GM10266 (cell line): ENCODE results near the gene ZNF101.
"Not testable (repeated sequence)": the region's sequence is repeated elsewhere in the genome, so short reads cannot be mapped to it uniquely, and the experiment has no call there.

ENCODE experiments used
- DNase-seq: peaks from one replicate; pipeline ENCODE4 v3.0.0; 2012; ENCODE audit errors: extremely low spot score
- TF ChIP-seq, protein P1 (sequence below): IDR thresholded peaks from 2 replicates; pipeline ENCODE4 v1.5.1; 2012; ENCODE audit warnings: mild to moderate bottlenecking, low read depth; ENCODE audit not compliant: control insufficient read depth, insufficient read depth; ENCODE audit errors: missing control alignments

ZNF101 gene

DNA sequence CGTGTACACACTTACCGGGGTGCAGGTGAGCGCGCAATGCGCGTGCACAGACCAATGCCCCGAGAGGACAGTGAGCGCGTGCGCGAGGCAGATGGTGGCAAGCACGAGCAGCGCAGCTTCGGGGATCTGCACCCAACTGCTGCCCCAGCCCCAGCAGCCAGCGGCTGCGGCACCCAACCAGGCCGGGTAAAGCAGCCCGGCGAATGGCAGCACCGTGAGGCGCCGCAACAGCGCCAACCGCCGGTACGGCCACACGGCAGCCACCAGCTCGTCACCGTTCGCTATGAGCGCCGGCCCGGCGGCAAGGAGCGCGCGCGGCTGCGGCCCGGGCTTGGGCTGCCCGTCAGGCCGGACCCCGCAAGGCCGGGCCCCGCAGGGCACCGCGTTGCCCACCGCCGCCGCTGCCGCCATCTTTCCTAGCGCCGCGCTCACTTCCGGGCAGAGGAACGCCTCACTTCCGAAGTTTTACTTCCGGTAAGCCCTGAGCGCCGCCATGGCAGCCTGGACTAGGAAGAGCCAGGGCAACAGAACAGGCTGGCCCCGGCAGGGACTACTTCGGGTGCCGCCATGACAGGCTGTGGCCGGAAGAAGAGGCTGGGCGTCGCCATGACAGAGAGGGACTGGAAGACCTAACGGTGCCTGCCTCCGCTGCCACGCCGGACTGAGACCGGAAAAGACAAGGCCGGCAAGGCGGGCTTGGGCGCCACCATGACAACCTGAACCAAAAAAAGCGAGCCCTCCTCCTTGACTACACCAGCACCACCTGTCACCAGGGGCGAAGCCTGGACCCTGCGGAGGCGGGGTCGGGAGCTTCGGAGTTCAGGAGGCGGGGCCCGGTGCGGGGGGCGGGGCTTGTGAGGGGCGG, 5.2 kb upstream of the ZNF101 start, which contains the start of gene ATP13A1:
Gene ATP13A1, minus strand, starts transcription at position 421 of the 865 bp plus-strand sequence. Its CDS starts 10 bp downstream, at position 411.
- TF ChIP-seq, protein P1, sequence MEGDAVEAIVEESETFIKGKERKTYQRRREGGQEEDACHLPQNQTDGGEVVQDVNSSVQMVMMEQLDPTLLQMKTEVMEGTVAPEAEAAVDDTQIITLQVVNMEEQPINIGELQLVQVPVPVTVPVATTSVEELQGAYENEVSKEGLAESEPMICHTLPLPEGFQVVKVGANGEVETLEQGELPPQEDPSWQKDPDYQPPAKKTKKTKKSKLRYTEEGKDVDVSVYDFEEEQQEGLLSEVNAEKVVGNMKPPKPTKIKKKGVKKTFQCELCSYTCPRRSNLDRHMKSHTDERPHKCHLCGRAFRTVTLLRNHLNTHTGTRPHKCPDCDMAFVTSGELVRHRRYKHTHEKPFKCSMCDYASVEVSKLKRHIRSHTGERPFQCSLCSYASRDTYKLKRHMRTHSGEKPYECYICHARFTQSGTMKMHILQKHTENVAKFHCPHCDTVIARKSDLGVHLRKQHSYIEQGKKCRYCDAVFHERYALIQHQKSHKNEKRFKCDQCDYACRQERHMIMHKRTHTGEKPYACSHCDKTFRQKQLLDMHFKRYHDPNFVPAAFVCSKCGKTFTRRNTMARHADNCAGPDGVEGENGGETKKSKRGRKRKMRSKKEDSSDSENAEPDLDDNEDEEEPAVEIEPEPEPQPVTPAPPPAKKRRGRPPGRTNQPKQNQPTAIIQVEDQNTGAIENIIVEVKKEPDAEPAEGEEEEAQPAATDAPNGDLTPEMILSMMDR = peak; percentile 43
- peak; percentile 91 for DNase-seq

DNA sequence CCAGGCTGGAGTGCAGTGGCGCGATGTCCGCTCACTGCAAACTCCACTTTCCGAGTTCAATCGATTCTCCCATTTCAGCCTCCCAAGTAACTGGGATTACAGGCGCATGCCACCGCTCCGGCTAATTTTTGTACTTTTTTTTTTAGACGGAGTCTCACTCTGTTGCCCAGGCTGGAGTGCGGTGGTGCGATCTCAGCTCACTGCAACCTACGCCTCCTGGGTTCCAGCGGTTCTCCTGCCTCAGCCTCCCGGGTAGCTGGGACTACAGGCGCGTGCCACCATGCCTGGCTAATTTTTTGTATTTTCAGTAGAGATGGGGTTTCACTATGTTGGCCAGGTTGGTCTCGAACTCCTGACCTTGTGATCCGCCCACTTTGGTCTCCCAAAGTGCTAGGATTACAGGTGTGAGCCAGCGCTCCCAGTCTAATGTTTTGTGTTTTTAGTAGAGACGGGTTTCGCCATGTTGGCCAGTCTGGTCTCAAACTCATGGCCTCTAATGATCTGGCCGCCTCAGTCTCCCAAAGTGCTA, 3.2 kb upstream of the ZNF101 start:
- not testable (repeated sequence) for DNase-seq

DNA sequence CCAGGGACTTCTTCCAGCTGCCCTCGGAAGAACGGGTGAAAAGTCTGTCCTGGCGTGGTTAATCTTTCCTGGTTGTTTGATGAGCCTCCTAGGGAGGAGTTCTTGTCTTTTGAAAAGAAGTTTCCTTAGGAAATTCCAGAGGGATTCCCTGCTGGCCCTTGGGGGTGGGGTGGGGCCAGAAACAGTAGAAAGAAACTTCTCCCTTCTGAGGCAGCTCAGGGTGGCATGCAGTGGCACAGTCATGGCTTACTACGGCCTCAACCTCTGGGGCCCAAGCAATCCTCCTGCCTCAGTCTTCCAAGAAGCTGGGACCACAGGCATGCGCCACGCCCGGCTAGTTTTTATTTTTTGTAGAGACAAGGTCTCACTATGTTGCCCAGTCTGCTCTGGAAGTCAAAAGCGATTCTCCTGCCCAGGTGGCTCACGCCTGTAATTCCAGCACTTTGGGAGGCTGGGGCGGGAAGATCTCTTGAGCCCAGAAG, 1.5 kb downstream of the ZNF101 start:
- TF ChIP-seq, protein P1 = no peak
- DNase-seq = no peak

DNA sequence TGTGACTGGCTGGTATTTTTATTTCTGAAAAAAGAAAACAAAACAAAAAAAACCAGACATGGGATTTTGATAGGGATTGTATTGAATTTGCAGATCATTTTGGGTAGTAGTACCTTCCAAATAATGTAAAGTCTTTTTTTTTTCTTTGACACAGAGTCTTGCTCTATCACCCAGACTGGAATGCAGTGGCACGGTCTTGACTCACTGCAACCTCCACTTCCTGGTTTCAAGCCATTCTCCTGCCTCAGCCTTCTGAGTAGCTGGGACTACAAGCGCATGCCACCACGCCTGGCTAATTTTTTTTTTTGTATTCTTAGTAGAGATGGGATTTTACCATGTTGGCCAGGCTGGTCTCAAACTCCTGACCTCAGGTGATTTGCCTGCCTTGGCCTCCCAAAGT, 4.2 kb downstream of the ZNF101 start:
- TF ChIP-seq, protein P1 = no peak
- DNase-seq = no peak

DNA sequence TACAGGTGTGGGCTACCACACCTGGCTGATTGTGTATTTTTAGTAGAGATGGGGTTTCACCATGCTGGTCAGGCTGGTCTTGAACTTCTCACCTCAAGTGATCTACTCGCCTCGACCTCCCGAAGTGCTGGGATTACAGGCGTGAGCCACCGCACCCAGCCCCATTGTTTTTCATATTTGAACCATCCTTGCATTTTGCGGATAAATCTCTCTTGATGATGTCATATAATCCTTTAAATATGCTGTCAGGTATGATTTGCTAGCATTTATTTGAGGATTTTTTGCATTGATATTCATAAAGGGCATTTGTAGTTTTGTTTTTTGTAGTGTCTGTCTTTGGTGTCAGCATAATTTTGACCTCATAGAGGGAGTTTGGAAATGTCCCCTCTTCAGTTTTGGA, 5.7 kb downstream of the ZNF101 start:
- no peak for DNase-seq
- TF ChIP-seq, protein P1 = no peak

DNA sequence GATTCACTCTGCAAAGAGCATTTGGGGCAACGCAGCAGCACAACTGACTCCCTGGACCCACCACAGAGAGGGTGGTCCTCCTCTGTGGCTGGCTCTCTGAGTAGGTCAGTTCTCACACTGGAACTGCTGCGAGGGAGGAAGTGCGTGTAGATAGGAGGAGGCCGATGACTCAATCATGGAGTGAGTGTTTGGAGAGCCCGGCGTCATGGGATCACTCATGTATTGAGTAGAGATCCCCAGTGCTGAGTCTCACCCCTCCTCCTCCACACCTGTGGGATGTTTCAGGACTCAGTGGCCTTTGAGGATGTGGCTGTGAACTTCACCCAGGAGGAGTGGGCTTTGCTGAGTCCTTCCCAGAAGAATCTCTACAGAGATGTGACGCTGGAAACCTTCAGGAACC, 8.9 kb downstream of the ZNF101 start:
- DNase-seq = no peak
- TF ChIP-seq, protein P1 = no peak

DNA sequence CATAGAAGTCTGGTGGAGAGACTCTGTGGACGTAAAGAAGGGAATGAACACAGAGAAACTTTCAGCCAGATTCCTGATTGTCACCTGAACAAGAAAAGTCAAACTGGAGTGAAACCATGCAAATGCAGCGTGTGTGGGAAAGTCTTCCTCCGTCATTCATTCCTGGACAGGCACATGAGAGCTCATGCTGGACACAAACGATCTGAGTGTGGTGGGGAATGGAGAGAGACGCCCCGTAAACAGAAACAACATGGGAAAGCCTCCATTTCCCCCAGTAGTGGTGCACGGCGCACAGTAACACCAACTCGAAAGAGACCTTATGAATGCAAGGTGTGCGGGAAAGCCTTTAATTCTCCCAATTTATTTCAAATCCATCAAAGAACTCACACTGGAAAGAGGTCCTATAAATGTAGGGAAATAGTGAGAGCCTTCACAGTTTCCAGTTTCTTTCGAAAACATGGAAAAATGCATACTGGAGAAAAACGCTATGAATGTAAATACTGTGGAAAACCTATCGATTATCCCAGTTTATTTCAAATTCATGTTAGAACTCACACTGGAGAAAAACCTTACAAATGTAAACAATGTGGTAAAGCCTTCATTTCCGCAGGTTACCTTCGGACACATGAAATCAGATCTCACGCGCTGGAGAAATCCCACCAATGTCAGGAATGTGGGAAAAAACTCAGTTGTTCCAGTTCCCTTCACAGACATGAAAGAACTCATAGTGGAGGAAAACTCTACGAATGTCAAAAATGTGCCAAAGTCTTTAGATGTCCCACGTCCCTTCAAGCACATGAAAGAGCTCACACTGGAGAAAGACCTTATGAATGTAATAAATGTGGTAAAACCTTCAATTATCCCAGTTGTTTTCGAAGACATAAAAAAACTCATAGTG, 10.8 kb downstream of the ZNF101 start:
- TF ChIP-seq, protein P1 = no peak
- no peak for DNase-seq

DNA sequence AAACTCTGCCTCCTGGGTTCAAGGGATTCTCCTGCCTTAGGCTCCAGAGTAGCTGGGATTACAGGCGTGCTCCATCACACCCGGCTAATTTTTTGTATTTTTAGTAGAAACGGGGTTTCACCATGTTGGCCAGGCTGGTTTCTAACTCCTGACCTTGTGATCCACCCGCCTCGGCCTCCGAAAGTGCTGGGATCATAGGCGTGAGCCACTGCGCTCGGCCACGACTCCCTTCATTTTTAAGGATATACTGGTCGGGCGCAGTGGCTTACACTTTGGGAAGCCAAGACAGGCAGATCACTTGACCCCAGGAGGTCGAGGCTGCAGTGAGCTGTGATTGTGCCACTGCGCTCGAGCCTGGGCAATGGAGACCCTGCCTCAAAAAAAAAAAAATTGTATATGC, 17.5 kb downstream of the ZNF101 start:
- DNase-seq = not testable (repeated sequence)
